GM23338 (cell line): ENCODE measurements around the gene GCN1. TPM values are rescaled to one million over a fixed set of nuclear protein-coding genes. Genes with fewer than 3 reads are reported as not detected.

Experiments
- ATAC-seq: fragments of 200-7000 bp; cut with Tn5 transposase; 3 replicates; pipeline ENCODE4 v1.9.1; 2020
- DNase-seq: peaks from one replicate; pipeline ENCODE4 v3.0.0-alpha.2; 2015; ENCODE audit warnings: low spot score
- H2AFZ ChIP-seq: fragments of 200-600 bp; sonication (generic); 2 replicates; pipeline ENCODE4 v1.8.0; 2016; ENCODE audit warnings: antibody characterized with exemption, mild to moderate bottlenecking, moderate library complexity
- H3F3A ChIP-seq: fragments of 200-600 bp; sonication (generic); replicated peaks from 2 replicates; pipeline ENCODE4 v1.8.0; 2017; ENCODE audit warnings: antibody characterized with exemption, mixed run types, low read depth
- H3K27ac ChIP-seq: fragments of 200-600 bp; sonication (generic); 2 replicates; pipeline ENCODE4 v1.6.1; 2016; ENCODE audit warnings: low read depth
- H3K27me3 ChIP-seq: fragments of 200-600 bp; sonication (generic); 2 replicates; pipeline ENCODE4 v1.8.0; 2016; ENCODE audit warnings: mild to moderate bottlenecking, mixed run types, moderate library complexity; ENCODE audit not compliant: insufficient read depth
- H3K36me3 ChIP-seq: fragments of 200-600 bp; sonication (generic); 2 replicates; pipeline ENCODE4 v1.8.0; 2016; ENCODE audit warnings: mild to moderate bottlenecking; ENCODE audit not compliant: insufficient read depth
- H3K4me1 ChIP-seq: fragments of 200-600 bp; sonication (generic); 2 replicates; pipeline ENCODE4 v1.8.0; 2016; ENCODE audit warnings: mild to moderate bottlenecking, moderate library complexity; ENCODE audit not compliant: insufficient read depth
- H3K4me2 ChIP-seq: fragments of 200-600 bp; sonication (generic); 2 replicates; pipeline ENCODE4 v1.7.1; 2017; ENCODE audit warnings: mixed run types
- H3K4me3 ChIP-seq: fragments of 200-600 bp; sonication (generic); 2 replicates; pipeline ENCODE4 v1.6.1; 2016; ENCODE audit warnings: mixed run types
- H3K79me2 ChIP-seq: fragments of 200-600 bp; sonication (generic); replicated peaks from 2 replicates; pipeline ENCODE4 v1.8.0; 2017; ENCODE audit warnings: mild to moderate bottlenecking; ENCODE audit not compliant: insufficient read depth
- H3K9me2 ChIP-seq: fragments of 200-600 bp; sonication (generic); 2 replicates; pipeline ENCODE4 v1.8.0; 2017; ENCODE audit not compliant: insufficient read depth
- H4K20me1 ChIP-seq: fragments of 200-600 bp; sonication (generic); replicated peaks from 2 replicates; pipeline ENCODE4 v1.8.0; 2017; ENCODE audit warnings: mild to moderate bottlenecking; ENCODE audit not compliant: insufficient read depth
- H3K27ac Mint-ChIP-seq: 2 replicates; pipeline ENCODE4 v1.8.0; 2020; ENCODE audit warnings: inconsistent platforms, mild to moderate bottlenecking, moderate library complexity, mixed read lengths
- H3K27me3 Mint-ChIP-seq: 3 replicates; pipeline ENCODE4 v1.8.0; 2022; ENCODE audit warnings: low read depth, mild to moderate bottlenecking, moderate library complexity, mixed read lengths, inconsistent platforms; ENCODE audit not compliant: insufficient read depth, poor library complexity
- H3K36me3 Mint-ChIP-seq: 3 replicates; pipeline ENCODE4 v1.8.0; 2021; ENCODE audit warnings: low read depth, mild to moderate bottlenecking, inconsistent platforms, moderate library complexity, mixed read lengths
- H3K4me1 Mint-ChIP-seq: 3 replicates; pipeline ENCODE4 v1.8.0; 2020; ENCODE audit warnings: mild to moderate bottlenecking, inconsistent platforms, mixed read lengths
- H3K4me3 Mint-ChIP-seq: 3 replicates; pipeline ENCODE4 v1.8.0; 2021; ENCODE audit warnings: moderate library complexity, mild to moderate bottlenecking, inconsistent platforms, mixed read lengths
- H3K9me3 Mint-ChIP-seq: 3 replicates; pipeline ENCODE4 v1.8.0; 2020; ENCODE audit warnings: moderate library complexity, mild to moderate bottlenecking, inconsistent platforms, mixed read lengths
- CREB1 ChIP-seq: fragments of 250-450 bp; sonication (Bioruptor Pico); IDR thresholded peaks from 2 replicates; pipeline ENCODE4 v1.5.0; 2020; ENCODE audit warnings: low read depth, mild to moderate bottlenecking, moderate library complexity
- EZH2 ChIP-seq: fragments of 200-600 bp; sonication (generic); IDR thresholded peaks from one replicate; pipeline ENCODE4 v1.8.0; 2017; ENCODE audit warnings: antibody characterized with exemption, mild to moderate bottlenecking, low read depth; ENCODE audit not compliant: unreplicated experiment
- EZH2phosphoT487 ChIP-seq: fragments of 200-600 bp; sonication (generic); IDR thresholded peaks from one replicate; pipeline ENCODE4 v1.8.1; 2018; ENCODE audit warnings: antibody characterized with exemption; ENCODE audit not compliant: unreplicated experiment
- JUNB ChIP-seq: IDR thresholded peaks from one replicate; pipeline ENCODE4 v1.6.1; 2016; ENCODE audit warnings: antibody characterized with exemption; ENCODE audit not compliant: unreplicated experiment
- POLR2AphosphoS5 ChIP-seq: IDR thresholded peaks from 2 replicates; pipeline ENCODE4 v1.6.1; 2016; ENCODE audit warnings: antibody characterized with exemption, low read depth
- REST ChIP-seq: IDR thresholded peaks from one replicate; pipeline ENCODE4 v1.6.1; 2018; ENCODE audit warnings: antibody characterized with exemption; ENCODE audit not compliant: unreplicated experiment
- STAT1 ChIP-seq: IDR thresholded peaks from one replicate; pipeline ENCODE4 v1.6.1; 2016; ENCODE audit warnings: antibody characterized with exemption; ENCODE audit not compliant: unreplicated experiment
- ZNF114 ChIP-seq: fragments of 250-450 bp; sonication (Bioruptor Pico); IDR thresholded peaks from 2 replicates; pipeline ENCODE4 v1.5.0; 2020; ENCODE audit warnings: mild to moderate bottlenecking, moderate library complexity
- polyA plus RNA-seq: library from polyadenylated mRNA; unstranded; fragments of >200 nt; fragmentation: Nextera tagmentation; extraction: Ambion mirVana; gene quantifications from 2 replicates; pipeline ENCODE4 v1.2.1, GENCODE V29; 2016
- total RNA-seq: library from RNA; depleted of rRNA; stranded (reverse); fragments of >200 nt; shearing (Covaris generic); gene quantifications from 2 replicates; pipeline ENCODE4 v1.2.3, GENCODE V29; 2014
- TF ChIP-seq, protein P1 (sequence below): IDR thresholded peaks from 2 replicates; pipeline ENCODE4 v1.6.1; 2016; ENCODE audit warnings: antibody characterized with exemption
- TF ChIP-seq, protein P2 (sequence below): fragments of 250-450 bp; sonication (Bioruptor Pico); IDR thresholded peaks from 2 replicates; pipeline ENCODE4 v1.5.0; 2020; ENCODE audit warnings: mild to moderate bottlenecking, moderate library complexity

Gene GCN1
- total and polyA plus RNA-seq, 2 experiments from 2014 or later = 18.0 to 177 TPM

- TF ChIP-seq EZH2phosphoT487 (no peak), JUNB (no peak)
Measured at GRCh38 chr12:120242971-120243699, 48.6 kb upstream of the GCN1 start (continued).

- Histone ChIP-seq H3K9me2 (no peaks in the 10 kb centered on the region), H3K36me3 (no peaks in the 10 kb centered on the region; the same call in 1 of the 2 replicates), H3K27me3 (no peaks in the 10 kb centered on the region), H3K4me3 (no peak overlapping the region), H4K20me1 (peaks cover 17% of the 10 kb centered on the region), H3K4me2 (no peak overlapping the region), H2AFZ (no peak overlapping the region), H3K4me1 (peaks cover 23% of the 10 kb centered on the region), H3F3A (0 out of 2 replicates have a peak, but pooled peaks cover 3% of the 10 kb centered on the region), H3K79me2 (peaks cover 97% of the 10 kb centered on the region), H3K27ac (no peak overlapping the region)
- ATAC-seq (no peak), DNase-seq (no peak)
- peak overlapping the region; percentile 28; the same call in 1 of the 2 replicates for H3K27ac Mint-ChIP-seq
- peaks cover 42% of the 10 kb centered on the region for H3K4me1 Mint-ChIP-seq
- peaks cover 9% of the 10 kb centered on the region for H3K27me3 Mint-ChIP-seq
- TF ChIP-seq REST (no peak), ZNF114 (CRISPR knock-in tag) (no peak), EZH2 (no peak), POLR2AphosphoS5 (no peak), STAT1 (no peak), CREB1 (CRISPR knock-in tag) (no peak)
- TF ChIP-seq, protein P1, sequence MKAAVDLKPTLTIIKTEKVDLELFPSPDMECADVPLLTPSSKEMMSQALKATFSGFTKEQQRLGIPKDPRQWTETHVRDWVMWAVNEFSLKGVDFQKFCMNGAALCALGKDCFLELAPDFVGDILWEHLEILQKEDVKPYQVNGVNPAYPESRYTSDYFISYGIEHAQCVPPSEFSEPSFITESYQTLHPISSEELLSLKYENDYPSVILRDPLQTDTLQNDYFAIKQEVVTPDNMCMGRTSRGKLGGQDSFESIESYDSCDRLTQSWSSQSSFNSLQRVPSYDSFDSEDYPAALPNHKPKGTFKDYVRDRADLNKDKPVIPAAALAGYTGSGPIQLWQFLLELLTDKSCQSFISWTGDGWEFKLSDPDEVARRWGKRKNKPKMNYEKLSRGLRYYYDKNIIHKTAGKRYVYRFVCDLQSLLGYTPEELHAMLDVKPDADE = no peak
- TF ChIP-seq, protein P2, sequence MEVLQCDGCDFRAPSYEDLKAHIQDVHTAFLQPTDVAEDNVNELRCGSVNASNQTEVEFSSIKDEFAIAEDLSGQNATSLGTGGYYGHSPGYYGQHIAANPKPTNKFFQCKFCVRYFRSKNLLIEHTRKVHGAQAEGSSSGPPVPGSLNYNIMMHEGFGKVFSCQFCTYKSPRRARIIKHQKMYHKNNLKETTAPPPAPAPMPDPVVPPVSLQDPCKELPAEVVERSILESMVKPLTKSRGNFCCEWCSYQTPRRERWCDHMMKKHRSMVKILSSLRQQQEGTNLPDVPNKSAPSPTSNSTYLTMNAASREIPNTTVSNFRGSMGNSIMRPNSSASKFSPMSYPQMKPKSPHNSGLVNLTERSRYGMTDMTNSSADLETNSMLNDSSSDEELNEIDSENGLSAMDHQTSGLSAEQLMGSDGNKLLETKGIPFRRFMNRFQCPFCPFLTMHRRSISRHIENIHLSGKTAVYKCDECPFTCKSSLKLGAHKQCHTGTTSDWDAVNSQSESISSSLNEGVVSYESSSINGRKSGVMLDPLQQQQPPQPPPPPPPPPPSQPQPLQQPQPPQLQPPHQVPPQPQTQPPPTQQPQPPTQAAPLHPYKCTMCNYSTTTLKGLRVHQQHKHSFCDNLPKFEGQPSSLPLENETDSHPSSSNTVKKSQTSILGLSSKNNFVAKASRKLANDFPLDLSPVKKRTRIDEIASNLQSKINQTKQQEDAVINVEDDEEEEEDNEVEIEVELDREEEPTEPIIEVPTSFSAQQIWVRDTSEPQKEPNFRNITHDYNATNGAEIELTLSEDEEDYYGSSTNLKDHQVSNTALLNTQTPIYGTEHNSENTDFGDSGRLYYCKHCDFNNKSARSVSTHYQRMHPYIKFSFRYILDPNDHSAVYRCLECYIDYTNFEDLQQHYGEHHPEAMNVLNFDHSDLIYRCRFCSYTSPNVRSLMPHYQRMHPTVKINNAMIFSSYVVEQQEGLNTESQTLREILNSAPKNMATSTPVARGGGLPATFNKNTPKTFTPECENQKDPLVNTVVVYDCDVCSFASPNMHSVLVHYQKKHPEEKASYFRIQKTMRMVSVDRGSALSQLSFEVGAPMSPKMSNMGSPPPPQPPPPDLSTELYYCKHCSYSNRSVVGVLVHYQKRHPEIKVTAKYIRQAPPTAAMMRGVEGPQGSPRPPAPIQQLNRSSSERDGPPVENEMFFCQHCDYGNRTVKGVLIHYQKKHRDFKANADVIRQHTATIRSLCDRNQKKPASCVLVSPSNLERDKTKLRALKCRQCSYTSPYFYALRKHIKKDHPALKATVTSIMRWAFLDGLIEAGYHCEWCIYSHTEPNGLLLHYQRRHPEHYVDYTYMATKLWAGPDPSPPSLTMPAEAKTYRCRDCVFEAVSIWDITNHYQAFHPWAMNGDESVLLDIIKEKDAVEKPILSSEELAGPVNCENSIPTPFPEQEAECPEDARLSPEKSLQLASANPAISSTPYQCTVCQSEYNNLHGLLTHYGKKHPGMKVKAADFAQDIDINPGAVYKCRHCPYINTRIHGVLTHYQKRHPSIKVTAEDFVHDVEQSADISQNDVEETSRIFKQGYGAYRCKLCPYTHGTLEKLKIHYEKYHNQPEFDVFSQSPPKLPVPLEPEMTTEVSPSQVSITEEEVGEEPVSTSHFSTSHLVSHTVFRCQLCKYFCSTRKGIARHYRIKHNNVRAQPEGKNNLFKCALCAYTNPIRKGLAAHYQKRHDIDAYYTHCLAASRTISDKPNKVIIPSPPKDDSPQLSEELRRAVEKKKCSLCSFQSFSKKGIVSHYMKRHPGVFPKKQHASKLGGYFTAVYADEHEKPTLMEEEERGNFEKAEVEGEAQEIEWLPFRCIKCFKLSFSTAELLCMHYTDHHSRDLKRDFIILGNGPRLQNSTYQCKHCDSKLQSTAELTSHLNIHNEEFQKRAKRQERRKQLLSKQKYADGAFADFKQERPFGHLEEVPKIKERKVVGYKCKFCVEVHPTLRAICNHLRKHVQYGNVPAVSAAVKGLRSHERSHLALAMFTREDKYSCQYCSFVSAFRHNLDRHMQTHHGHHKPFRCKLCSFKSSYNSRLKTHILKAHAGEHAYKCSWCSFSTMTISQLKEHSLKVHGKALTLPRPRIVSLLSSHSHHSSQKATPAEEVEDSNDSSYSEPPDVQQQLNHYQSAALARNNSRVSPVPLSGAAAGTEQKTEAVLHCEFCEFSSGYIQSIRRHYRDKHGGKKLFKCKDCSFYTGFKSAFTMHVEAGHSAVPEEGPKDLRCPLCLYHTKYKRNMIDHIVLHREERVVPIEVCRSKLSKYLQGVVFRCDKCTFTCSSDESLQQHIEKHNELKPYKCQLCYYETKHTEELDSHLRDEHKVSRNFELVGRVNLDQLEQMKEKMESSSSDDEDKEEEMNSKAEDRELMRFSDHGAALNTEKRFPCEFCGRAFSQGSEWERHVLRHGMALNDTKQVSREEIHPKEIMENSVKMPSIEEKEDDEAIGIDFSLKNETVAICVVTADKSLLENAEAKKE = no peak
- no peak overlapping the region for H3K4me3 Mint-ChIP-seq
- no peaks in the 10 kb centered on the region for H3K9me3 Mint-ChIP-seq
- no peaks in the 10 kb centered on the region; the same call in 2 of the 3 replicates for H3K36me3 Mint-ChIP-seq
Measured at GRCh38 chr12:120242275-120242799, 47.8 kb upstream of the GCN1 start.
